Activated T-cell treated with anti-CD3 and anti-CD28 coated beads for 4 hours (primary cell): ENCODE data around the gene CYP4F3.
"Not testable (repeated sequence)": the region's sequence is repeated elsewhere in the genome, so short reads cannot be mapped to it uniquely, and the experiment has no call there.

ENCODE experiments used
- DNase-seq: peaks from one replicate; pipeline ENCODE4 v3.0.0-alpha.2; 2020

CYP4F3 gene

DNA sequence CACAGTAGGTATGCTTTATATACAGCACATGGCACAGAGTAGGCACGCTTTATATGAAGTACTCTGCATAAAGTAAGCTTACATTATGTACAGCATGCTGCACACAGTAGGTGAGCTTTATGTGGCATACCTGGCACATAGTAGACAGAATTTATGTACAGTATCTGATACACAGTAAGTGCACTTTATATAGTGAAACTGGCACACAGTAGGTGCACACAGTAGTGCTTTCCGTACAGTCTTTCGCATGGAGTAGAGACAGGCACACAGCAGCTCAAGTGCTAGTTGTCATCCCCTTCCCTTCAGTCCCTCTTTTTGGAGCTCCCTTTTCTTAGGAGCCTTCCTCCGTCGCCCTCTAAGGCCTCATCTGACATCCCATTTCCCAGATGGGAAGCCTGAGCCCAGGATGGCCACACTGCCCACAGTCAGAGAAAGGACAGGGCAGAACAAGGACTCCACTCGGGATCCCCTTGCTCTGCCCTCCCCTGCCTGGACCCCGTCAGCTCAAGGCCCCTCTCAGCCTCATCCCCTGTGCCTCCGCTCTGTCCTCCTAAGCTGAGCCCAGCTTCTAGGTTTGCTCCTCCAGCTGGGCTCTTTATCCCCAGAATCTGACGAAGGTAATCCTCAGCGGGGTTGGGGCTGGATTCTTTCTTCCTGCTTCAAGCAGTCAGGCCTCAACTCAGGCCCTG lies 31.3 kb downstream of the CYP4F3 start:
- no peak for DNase-seq

DNA sequence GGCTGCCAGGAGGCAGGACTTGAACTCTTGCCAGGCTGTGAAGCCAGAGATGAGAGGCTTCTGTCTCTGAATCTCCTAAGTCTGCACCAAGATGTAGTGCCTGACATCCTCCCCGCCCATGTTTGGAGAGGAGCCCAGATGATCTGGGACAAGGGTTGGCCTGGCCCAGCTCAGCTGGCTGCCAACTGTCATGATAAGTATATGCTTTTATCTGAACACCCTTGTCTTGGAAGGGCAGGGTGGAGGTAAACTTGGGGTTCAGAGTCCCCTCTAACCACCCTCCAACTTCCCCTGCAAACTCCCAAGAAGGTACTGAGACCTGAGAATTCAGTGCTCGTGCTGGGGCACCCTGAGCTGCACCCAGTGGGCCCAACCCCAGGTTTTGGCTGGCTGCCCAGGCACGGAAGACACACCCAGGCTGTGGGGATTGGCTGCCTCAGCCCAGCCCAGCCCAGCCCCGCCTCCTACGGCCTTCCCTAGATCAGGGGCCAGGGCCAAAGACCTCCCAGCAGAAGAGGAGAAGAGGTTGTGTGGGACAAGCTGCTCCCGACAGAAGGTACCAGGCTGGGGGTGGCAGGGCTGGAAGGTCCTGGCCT lies 32.0 kb downstream of the CYP4F3 start, which contains the start of gene CYP4F12:
CYP4F12 (plus strand) TSS at position 508 of the 596 bp plus-strand sequence. CDS start 443 bp downstream, outside the sequence.
- DNase-seq: no peak

DNA sequence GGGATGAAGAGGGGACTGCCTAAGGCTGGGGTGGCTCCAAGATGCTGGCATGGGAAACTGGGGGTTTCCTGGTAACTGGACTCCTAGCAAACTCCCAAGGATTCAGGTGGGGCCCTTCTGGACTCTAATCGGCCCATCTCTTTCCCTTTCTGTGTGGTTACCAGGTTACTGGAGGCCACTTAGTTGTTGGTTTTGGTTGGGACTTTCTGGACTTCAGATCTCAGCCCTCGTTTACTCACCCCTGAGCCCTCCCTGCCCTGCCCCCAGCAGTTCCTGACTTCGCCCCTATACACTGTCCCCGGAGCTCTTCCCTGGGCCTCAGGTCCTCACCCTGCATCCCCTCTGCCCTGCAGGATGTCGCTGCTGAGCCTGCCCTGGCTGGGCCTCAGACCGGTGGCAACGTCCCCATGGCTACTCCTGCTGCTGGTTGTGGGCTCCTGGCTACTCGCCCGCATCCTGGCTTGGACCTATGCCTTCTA lies 32.5 kb downstream of the CYP4F3 start:
- no peak for DNase-seq

DNA sequence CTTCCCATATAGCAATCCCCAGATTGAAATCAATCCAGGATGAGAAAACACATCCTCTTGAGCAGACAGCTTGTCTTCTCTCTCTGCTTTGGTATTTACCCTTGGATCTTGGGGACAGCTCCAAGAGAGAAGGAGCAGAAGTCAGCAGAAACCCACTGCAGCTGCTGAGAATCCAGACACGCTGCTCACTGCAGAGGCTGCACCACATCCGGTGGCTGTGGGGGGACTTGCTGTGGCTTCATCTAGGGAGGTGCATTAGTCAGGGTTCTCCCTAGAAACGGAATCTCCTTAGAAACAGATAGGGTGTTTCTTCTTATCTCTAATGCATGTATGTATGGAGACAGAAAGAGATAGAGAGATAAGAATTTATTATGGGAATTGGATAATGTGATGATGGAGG lies 34.9 kb downstream of the CYP4F3 start:
- DNase-seq: no peak

GRCh38 chr19:15679089-15679488 lies 38.4 kb downstream of the CYP4F3 start:
- no peak for DNase-seq

- DNase-seq: not testable (repeated sequence)
These were observed 39.2 kb downstream of the CYP4F3 start for GRCh38 chr19:15679865-15680264.

DNA sequence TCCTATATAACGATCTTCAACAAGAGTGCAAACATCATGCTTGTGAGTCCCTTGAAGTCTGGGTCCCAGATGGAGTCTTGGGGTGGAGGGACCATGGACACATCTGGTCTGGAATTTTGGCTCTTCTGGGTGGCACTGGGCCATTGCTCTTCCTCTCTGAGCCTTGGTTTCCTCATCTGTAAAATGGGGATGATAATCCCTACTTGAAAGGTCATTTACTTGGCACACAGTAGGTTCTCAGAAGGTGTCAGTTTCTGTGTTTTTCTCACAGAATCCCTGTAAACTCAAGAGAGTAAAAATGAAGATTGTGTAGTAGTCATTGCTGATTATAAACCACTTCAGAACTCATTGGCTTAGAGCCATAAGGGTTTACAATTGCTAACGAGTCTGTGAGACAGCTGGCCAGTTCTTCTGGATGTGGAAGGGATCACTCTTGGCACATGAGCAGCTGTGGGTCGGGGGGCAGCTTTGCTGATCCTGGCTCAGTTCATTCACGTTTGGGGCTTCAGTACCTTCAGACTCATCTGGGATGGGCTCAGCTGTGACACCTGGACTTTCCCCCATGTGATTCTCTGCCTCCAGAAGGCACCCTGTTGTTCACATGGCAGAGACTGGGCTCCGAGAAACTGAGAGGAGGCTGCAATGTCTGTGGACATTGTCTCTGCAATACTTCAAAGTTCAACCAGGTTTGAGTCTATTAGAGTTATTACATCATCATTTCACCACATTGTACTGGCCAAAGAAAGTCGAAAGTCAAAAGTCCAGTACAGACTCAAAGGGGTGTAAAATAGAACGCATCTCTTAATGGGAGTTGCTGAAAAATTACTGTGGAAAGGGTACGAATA lies 40.0 kb downstream of the CYP4F3 start:
- no peak for DNase-seq

- no peak for DNase-seq
These were observed 42.7 kb downstream of the CYP4F3 start for GRCh38 chr19:15683411-15683810.

DNA sequence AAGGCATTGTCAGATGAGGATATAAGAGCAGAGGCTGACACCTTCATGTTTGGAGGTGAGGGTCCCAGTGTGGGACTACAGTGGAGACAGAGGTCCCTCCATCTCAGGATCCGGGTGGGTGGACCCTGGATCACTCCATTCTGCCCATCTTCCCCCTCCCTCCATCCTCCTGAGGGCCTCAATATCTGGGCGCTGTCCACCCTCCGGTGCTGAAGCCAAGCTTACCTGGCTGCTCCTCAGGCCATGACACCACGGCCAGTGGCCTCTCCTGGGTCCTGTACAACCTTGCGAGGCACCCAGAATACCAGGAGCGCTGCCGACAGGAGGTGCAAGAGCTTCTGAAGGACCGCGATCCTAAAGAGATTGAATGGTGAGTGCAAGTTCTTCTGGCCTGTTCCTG lies 44.1 kb downstream of the CYP4F3 start:
- no peak for DNase-seq

DNA sequence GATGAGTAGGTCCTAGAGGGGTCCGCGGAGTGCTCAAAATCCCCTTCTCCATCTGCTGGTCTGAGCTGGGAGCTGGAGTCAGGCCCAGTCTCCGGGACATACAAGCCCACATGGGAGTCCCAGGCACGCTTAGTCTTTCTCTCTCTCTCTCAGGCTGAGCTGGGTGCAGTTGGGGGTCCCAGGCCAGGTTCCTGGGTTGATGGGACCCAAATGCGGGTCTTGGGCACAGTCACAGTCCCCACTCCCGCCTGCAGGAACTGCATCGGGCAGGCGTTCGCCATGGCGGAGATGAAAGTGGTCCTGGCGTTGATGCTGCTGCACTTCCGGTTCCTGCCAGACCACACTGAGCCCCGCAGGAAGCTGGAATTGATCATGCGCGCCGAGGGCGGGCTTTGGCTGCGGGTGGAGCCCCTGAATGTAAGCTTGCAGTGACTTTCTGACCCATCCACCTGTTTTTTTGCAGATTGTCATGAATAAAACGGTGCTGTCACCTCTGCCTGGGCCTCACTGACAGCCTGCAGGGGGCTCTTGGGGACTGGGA lies 56.0 kb downstream of the CYP4F3 start:
- DNase-seq: no peak

GRCh38 chr19:15701757-15702533 lies 61.2 kb downstream of the CYP4F3 start:
- no peak for DNase-seq

DNA sequence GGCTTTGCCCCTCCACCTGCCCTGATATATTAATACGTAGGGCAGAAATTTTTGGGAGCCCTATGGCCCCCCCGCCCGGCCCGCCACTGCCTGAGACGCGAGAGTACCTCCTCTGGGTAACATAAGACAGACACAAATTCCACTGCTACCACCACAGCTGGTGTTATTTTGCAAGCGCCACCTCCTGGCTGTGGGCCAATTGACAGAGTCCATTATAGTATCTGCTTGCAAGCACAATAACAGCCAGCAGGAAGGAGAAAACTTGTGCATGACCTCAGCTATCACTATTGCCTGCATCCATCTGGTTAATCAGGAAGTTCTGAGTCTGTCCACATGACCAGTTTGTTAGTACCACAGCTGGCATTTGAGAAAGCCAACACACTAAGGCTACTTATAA lies 61.8 kb downstream of the CYP4F3 start:
- DNase-seq: no peak
